CD4-positive, alpha-beta T cell treated with Interleukin-1 beta for 1 hour (primary cell): Measurements from ENCODE around the gene MRAS.
"Not testable (repeated sequence)": the region's sequence is repeated elsewhere in the genome, so short reads cannot be mapped to it uniquely, and the experiment has no call there.

Experiments
- DNase-seq, 2 donors: peaks; one replicate each; pipeline ENCODE4 v3.0.0-alpha.2; 2020 to 2022

Gene MRAS

GRCh38 chr3:138394686-138395085 lies 46.3 kb downstream of the MRAS start:
- no peak for DNase-seq

- no peak for DNase-seq
These were observed 47.7 kb downstream of the MRAS start for GRCh38 chr3:138395865-138396751.

GRCh38 chr3:138396752-138397410 lies 48.5 kb downstream of the MRAS start:
- DNase-seq = no peak

GRCh38 chr3:138397983-138398382 lies 49.6 kb downstream of the MRAS start:
- no peak for DNase-seq

- DNase-seq = no peak
These were observed 50.6 kb downstream of the MRAS start for GRCh38 chr3:138398791-138399575.

GRCh38 chr3:138399766-138400165 lies 51.4 kb downstream of the MRAS start:
- no peak for DNase-seq

GRCh38 chr3:138400651-138401070 lies 52.3 kb downstream of the MRAS start:
- no peak for DNase-seq

- no peak for DNase-seq
These were observed 53.5 kb downstream of the MRAS start for GRCh38 chr3:138401834-138402233.

GRCh38 chr3:138404121-138404520 lies 55.7 kb downstream of the MRAS start:
- no peak for DNase-seq

- DNase-seq = no peak
These were observed 56.6 kb downstream of the MRAS start for GRCh38 chr3:138405001-138405400.

GRCh38 chr3:138405486-138405885 lies 57.1 kb downstream of the MRAS start:
- no peak for DNase-seq

- DNase-seq = no peak
These were observed 58.2 kb downstream of the MRAS start for GRCh38 chr3:138406606-138407005.

- DNase-seq = no peak
These were observed 59.0 kb downstream of the MRAS start for GRCh38 chr3:138407236-138407907.

GRCh38 chr3:138408751-138409570 lies 60.6 kb downstream of the MRAS start:
- DNase-seq = no peak

- no peak for DNase-seq
These were observed 64.6 kb downstream of the MRAS start for GRCh38 chr3:138412821-138413551.

GRCh38 chr3:138416236-138416635 lies 67.9 kb downstream of the MRAS start:
- not testable (repeated sequence) for DNase-seq

- DNase-seq = peak; percentile 51 to 56
These were observed 69.2 kb downstream of the MRAS start for GRCh38 chr3:138417559-138417982.

GRCh38 chr3:138418601-138419206 lies 70.3 kb downstream of the MRAS start:
- no peak for DNase-seq

- no peak for DNase-seq
These were observed 74.9 kb downstream of the MRAS start for GRCh38 chr3:138423316-138423715.

GRCh38 chr3:138424323-138424722 lies 75.9 kb downstream of the MRAS start:
- DNase-seq = no peak

GRCh38 chr3:138426211-138426610 lies 77.8 kb downstream of the MRAS start:
- no peak for DNase-seq
